Omental fat pad (tissue), 4 donors: Measurements from ENCODE around the gene CDIP1. TPM values are rescaled to one million over a fixed set of nuclear protein-coding genes. Genes with fewer than 3 reads are reported as not detected.
A peak's percentile ranks its signal among the peaks of the same experiment; 100 is the strongest.

Experiments used
- ATAC-seq: fragments of 150-250 bp; one replicate; pipeline ENCODE4 v1.9.1; 2016; ENCODE audit warnings: mild to moderate bottlenecking, moderate library complexity; ENCODE audit not compliant: low FRiP score
- DNase-seq: peaks from one replicate; pipeline ENCODE4 v3.0.0-alpha.2; 2019; ENCODE audit warnings: low spot score
- CTCF ChIP-seq, 3 donors: fragments of 450-650 bp; IDR thresholded peaks; one replicate each; pipeline ENCODE4 v1.5.1; 2016 to 2017; ENCODE audit warnings: antibody characterized with exemption in 3 of 3, mild to moderate bottlenecking in 3 of 3, moderate library complexity in 2 of 3
- total RNA-seq, 4 donors: library from RNA; depleted of rRNA; stranded (reverse); fragments of >200 nt; gene quantifications; one replicate each; pipeline ENCODE4 v1.1.0, GENCODE V29; 2016

The CDIP1 gene
- total RNA-seq, 4 donors from 2014 or later: 12.7 to 18.8 (median 14.2) TPM

- TF ChIP-seq CTCF (IDR thresholded peaks at IDR 0.05): no peak
- no peak for DNase-seq
- ATAC-seq: no peak
These were observed 33.0 kb downstream of the CDIP1 start for GRCh38 chr16:4505356-4506147.

- ATAC-seq (peak; percentile 31), DNase-seq (no peak)
- TF ChIP-seq CTCF (IDR thresholded peaks at IDR 0.05): no peak
These were observed 37.5 kb downstream of the CDIP1 start for GRCh38 chr16:4501071-4501478.

- TF ChIP-seq CTCF (IDR thresholded peaks at IDR 0.05): no peak
- ATAC-seq (peak; percentile 92), DNase-seq (no peak)
These were observed 38.3 kb downstream of the CDIP1 start for GRCh38 chr16:4500272-4500671.

- ATAC-seq: no peak
- no peak for TF ChIP-seq CTCF (IDR thresholded peaks at IDR 0.05)
- DNase-seq: no peak
These were observed 39.4 kb downstream of the CDIP1 start for GRCh38 chr16:4499196-4499555.

GRCh38 chr16:4498546-4499195 lies 39.9 kb downstream of the CDIP1 start:
- ATAC-seq (no peak), DNase-seq (no peak)
- no peak for TF ChIP-seq CTCF (IDR thresholded peaks at IDR 0.05)

GRCh38 chr16:4496305-4496704 lies 42.3 kb downstream of the CDIP1 start:
- no peak for TF ChIP-seq CTCF (IDR thresholded peaks at IDR 0.05)
- ATAC-seq (no peak), DNase-seq (no peak)

- ATAC-seq (no peak), DNase-seq (no peak)
- TF ChIP-seq CTCF (IDR thresholded peaks at IDR 0.05): no peak
These were observed 42.8 kb downstream of the CDIP1 start for GRCh38 chr16:4495766-4496165.
